HG03571 (cell line): ENCODE data around the gene LDAH.

Source experiments
- ATAC-seq: cut with Tn5 transposase; IDR thresholded peaks from one replicate; pipeline ENCODE4 v1.9.1; 2021; ENCODE audit not compliant: unreplicated experiment

Gene LDAH

GRCh38 chr2:20641123-20641985 is 181.5 kb downstream of the LDAH start:
- no peak for ATAC-seq

- no peak for ATAC-seq
Measured at GRCh38 chr2:20640411-20641122, 182.3 kb downstream of the LDAH start.

GRCh38 chr2:20638646-20639430 is 184.1 kb downstream of the LDAH start:
- no peak for ATAC-seq

- no peak for ATAC-seq
Measured at GRCh38 chr2:20638014-20638413, 184.9 kb downstream of the LDAH start.

GRCh38 chr2:20637147-20637546 is 185.8 kb downstream of the LDAH start:
- ATAC-seq, result no peak

- ATAC-seq, result peak; percentile 75
Measured at GRCh38 chr2:20635675-20636584, 187.0 kb downstream of the LDAH start.

- no peak for ATAC-seq
Measured at GRCh38 chr2:20635113-20635510, 187.8 kb downstream of the LDAH start.

- ATAC-seq, result no peak
Measured at GRCh38 chr2:20634507-20635112, 188.3 kb downstream of the LDAH start.
